ENCODE data around the gene TRPM8. TPM values are rescaled to one million over a fixed set of nuclear protein-coding genes. Genes with fewer than 3 reads are reported as not detected.

TRPM8 gene
- not detected in 2 replicates for total RNA-seq

GRCh38 chr2:233917116-233917515 is at the start of gene TRPM8:
TRPM8 (plus strand) TSS chr2:233917373; CDS start chr2:233926538, 9,165 bp downstream.

DNA sequence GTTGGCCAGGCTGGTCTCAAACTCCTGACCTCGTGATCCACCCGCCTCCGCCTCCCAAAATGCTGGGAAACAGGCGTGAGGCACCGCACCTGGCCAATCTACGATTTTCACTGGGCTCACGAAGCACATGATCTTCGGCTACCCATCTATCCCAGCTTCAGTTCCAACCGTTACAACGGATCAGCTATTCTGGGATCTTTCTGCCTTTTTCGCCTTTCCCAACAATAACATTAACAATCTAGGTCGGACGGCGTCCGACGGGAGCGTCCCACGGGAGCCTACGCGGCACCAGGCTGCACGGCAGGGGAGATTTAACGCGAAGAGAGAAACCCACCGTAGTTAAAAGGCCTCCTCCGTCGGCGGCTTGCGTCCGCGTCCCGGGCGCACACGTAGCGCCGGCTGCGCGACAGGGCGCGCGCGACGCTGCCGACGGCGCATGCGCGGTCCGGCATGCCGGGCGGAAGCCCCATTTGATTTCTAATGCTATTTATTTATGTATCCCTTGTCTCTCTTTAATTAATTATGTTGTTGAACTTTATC is 49.1 kb upstream of the TRPM8 start, which contains the start of gene MSL3B:
MSL3B (minus strand) TSS at position 394 of the 540 bp plus-strand sequence.

GRCh38 chr2:234050455-234051135 is 133.4 kb downstream of the TRPM8 start, which contains the start of gene SPP2:
SPP2 (plus strand) TSS chr2:234050702; CDS start chr2:234050787, 85 bp downstream.

Other genes with a start within 250 kb of the TRPM8 start
- gene UGT1A9, start 245.5 kb upstream of the TRPM8 start, total RNA-seq: not detected in 2 replicates
- not detected in 2 replicates for gene UGT1A7, start 235.5 kb upstream of the TRPM8 start, total RNA-seq
- gene UGT1A6, start 224.5 kb upstream of the TRPM8 start, total RNA-seq: not detected in 2 replicates
- not detected in 2 replicates for gene UGT1A5, start 204.5 kb upstream of the TRPM8 start, total RNA-seq
- gene UGT1A4, start 198.6 kb upstream of the TRPM8 start, total RNA-seq: not detected in 2 replicates
- gene UGT1A3, start 188.3 kb upstream of the TRPM8 start, total RNA-seq: not detected in 2 replicates
- gene UGT1A1, start 157.1 kb upstream of the TRPM8 start, total RNA-seq: not detected in 2 replicates
- gene MROH2A, start 139.0 kb upstream of the TRPM8 start, total RNA-seq: not detected in 2 replicates
- 14.7 and 25.5 TPM in 2 replicates for gene HJURP, start 62.8 kb upstream of the TRPM8 start, total RNA-seq
- gene SPP2, start 133.3 kb downstream of the TRPM8 start, total RNA-seq: not detected in 2 replicates

All from vein endothelial cell (primary cell).